Measurements from ENCODE around the gene CHURC1. TPM values are rescaled to one million over a fixed set of nuclear protein-coding genes. Genes with fewer than 3 reads are reported as not detected.

Gene CHURC1
- total and polyA plus RNA-seq, 2 of the 13 experiments (the other 11 are each of a cell fraction or from before 2014, with no cell fraction given): 41.1 to 74.4 TPM

DNA sequence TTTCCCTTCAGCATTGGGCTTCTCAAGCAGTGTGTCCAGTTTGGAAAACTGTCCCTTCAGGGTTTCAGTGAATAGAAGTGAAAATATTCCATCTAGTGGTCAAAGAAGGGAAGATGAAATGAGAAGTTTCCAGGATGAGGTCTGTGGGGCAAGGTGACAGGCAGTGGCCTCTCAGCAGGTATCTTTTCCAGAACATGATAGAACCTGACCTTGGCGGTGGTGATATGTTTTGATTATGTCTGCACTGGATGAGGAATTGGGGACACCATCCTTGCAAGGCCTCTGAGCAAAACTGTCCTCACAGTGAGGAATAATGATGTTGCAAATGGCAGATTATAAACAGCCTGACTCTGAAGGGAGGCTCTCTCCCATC is 23.6 kb downstream of the CHURC1 start:
- no peak overlapping the region for H3K4me2 ChIP-seq (ENCODE audit: low read depth, low read length)
- H3K79me2 ChIP-seq (ENCODE audit: insufficient read depth, low read length): peaks cover 28% of the 10 kb centered on the region
- H3K9me3 ChIP-seq (ENCODE audit: low read length): no peaks in the 10 kb centered on the region
- H4K20me1 ChIP-seq (ENCODE audit: insufficient read depth, low read length): no peaks in the 10 kb centered on the region; the same call in 1 of the 2 replicates
- peaks cover 3 to 8% of the 10 kb centered on the region in 2 experiments; a peak in 4 of 5 replicates for H3K36me3 ChIP-seq (replicated peaks in 1 of 2; ENCODE audit: control insufficient read depth in 1 of 2, insufficient read depth in 2 of 2, low read length in 2 of 2)
- ChIA-PET POLR2A (interaction anchor here (1.2 to 2.6 kb wide), 3 partner anchors 11 to 550 kb away, joined by 3 to 31 read pairs (median 4); partner anchors contain the start of gene FNTB), CTCF (ENCODE audit: low intra/inter-chr PET ratio, low total read pairs) (interaction anchor here (1.3 kb wide), 1 partner anchor 115 kb away, joined by 3 read pairs; no protein-coding TSS in a partner anchor)
- 56% methylated on average over 1 of the region's 1 CpG for WGBS (ENCODE audit: low lambda C conversion rate)
- DNase-seq (ENCODE audit: low spot score): peak; percentile 63
- H3K27ac ChIP-seq (ENCODE audit: extremely low read length, insufficient read depth, low read length): peak overlapping the region; percentile 0
- no peaks in the 10 kb centered on the region; a peak in 1 of 5 replicates for H3K27me3 ChIP-seq (ENCODE audit: control insufficient read depth in 1 of 2, insufficient read depth in 2 of 2, low read length in 2 of 2)
- in situ Hi-C loops (cut with HindIII; ENCODE audit: extremely low pct_ligation_motif_present, low pct_unique_long_range_greater_than_20kb) (no loop called here), intact Hi-C loops (cut with micrococcal nuclease; ENCODE audit: unreplicated experiment) (loop anchor here (1.0 to 10.0 kb wide), 2 partner anchors 24 to 233 kb away; partner anchors contain the start of genes CHURC1 and PLEKHG3)
- peak; percentile 64 for FAIRE-seq
- no peak overlapping the region for H3K9ac ChIP-seq (ENCODE audit: insufficient read depth, low read depth, low read length)
- peak; percentile 18 for ATAC-seq
- H2AFZ ChIP-seq (ENCODE audit: low read length): no peak overlapping the region
- BruUV-seq (replicated peaks): no TSS peak
- H3K4me3 ChIP-seq (replicated peaks in 1 of 3; ENCODE audit: insufficient read depth in 1 of 3, low read depth in 2 of 3, low read length in 3 of 3): no peak overlapping the region
- H3K4me1 ChIP-seq (ENCODE audit: insufficient read depth, low read length): peaks cover 63% of the 10 kb centered on the region
- peak; percentile 34; the same call in 1 of the 2 replicates for TF ChIP-seq RAD21 (CRISPR knock-in tag; IDR thresholded peaks at IDR 0.05)
- peak; percentile 57 for TF ChIP-seq STAG1 (CRISPR knock-in tag; IDR thresholded peaks at IDR 0.05)
- TF ChIP-seq U2AF1 (optimal IDR thresholded peaks at IDR 0.05; ENCODE audit: low read depth, low read length): peak; percentile 17
- peak; percentile 12; the same call in 1 of the 2 replicates for TF ChIP-seq POLR2AphosphoS5 (IDR thresholded peaks at IDR 0.05; ENCODE audit: low read depth, low read length)
- no peak for TF ChIP-seq ZNF510 (CRISPR knock-in tag; IDR thresholded peaks at IDR 0.05; ENCODE audit: low read depth)
- TF ChIP-seq, protein P1, sequence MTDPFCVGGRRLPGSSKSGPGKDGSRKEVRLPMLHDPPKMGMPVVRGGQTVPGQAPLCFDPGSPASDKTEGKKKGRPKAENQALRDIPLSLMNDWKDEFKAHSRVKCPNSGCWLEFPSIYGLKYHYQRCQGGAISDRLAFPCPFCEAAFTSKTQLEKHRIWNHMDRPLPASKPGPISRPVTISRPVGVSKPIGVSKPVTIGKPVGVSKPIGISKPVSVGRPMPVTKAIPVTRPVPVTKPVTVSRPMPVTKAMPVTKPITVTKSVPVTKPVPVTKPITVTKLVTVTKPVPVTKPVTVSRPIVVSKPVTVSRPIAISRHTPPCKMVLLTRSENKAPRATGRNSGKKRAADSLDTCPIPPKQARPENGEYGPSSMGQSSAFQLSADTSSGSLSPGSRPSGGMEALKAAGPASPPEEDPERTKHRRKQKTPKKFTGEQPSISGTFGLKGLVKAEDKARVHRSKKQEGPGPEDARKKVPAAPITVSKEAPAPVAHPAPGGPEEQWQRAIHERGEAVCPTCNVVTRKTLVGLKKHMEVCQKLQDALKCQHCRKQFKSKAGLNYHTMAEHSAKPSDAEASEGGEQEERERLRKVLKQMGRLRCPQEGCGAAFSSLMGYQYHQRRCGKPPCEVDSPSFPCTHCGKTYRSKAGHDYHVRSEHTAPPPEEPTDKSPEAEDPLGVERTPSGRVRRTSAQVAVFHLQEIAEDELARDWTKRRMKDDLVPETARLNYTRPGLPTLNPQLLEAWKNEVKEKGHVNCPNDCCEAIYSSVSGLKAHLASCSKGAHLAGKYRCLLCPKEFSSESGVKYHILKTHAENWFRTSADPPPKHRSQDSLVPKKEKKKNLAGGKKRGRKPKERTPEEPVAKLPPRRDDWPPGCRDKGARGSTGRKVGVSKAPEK (CRISPR knock-in tag; IDR thresholded peaks at IDR 0.05; ENCODE audit: borderline replicate concordance): no peak
- TF ChIP-seq, protein P2, sequence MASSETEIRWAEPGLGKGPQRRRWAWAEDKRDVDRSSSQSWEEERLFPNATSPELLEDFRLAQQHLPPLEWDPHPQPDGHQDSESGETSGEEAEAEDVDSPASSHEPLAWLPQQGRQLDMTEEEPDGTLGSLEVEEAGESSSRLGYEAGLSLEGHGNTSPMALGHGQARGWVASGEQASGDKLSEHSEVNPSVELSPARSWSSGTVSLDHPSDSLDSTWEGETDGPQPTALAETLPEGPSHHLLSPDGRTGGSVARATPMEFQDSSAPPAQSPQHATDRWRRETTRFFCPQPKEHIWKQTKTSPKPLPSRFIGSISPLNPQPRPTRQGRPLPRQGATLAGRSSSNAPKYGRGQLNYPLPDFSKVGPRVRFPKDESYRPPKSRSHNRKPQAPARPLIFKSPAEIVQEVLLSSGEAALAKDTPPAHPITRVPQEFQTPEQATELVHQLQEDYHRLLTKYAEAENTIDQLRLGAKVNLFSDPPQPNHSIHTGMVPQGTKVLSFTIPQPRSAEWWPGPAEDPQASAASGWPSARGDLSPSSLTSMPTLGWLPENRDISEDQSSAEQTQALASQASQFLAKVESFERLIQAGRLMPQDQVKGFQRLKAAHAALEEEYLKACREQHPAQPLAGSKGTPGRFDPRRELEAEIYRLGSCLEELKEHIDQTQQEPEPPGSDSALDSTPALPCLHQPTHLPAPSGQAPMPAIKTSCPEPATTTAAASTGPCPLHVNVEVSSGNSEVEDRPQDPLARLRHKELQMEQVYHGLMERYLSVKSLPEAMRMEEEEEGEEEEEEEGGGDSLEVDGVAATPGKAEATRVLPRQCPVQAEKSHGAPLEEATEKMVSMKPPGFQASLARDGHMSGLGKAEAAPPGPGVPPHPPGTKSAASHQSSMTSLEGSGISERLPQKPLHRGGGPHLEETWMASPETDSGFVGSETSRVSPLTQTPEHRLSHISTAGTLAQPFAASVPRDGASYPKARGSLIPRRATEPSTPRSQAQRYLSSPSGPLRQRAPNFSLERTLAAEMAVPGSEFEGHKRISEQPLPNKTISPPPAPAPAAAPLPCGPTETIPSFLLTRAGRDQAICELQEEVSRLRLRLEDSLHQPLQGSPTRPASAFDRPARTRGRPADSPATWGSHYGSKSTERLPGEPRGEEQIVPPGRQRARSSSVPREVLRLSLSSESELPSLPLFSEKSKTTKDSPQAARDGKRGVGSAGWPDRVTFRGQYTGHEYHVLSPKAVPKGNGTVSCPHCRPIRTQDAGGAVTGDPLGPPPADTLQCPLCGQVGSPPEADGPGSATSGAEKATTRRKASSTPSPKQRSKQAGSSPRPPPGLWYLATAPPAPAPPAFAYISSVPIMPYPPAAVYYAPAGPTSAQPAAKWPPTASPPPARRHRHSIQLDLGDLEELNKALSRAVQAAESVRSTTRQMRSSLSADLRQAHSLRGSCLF (CRISPR knock-in tag; IDR thresholded peaks at IDR 0.05; ENCODE audit: borderline replicate concordance): no peak
- TF ChIP-seq, protein P3, sequence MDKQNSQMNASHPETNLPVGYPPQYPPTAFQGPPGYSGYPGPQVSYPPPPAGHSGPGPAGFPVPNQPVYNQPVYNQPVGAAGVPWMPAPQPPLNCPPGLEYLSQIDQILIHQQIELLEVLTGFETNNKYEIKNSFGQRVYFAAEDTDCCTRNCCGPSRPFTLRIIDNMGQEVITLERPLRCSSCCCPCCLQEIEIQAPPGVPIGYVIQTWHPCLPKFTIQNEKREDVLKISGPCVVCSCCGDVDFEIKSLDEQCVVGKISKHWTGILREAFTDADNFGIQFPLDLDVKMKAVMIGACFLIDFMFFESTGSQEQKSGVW (CRISPR knock-in tag; IDR thresholded peaks at IDR 0.05; ENCODE audit: borderline replicate concordance): no peak
- TF ChIP-seq RBM22 (optimal IDR thresholded peaks at IDR 0.05; ENCODE audit: low read length): peak; percentile 96
- no peak for TF ChIP-seq GABPB1 (CRISPR knock-in tag; IDR thresholded peaks at IDR 0.05)
- 0 out of 2 replicates have a peak, but pooled peaks have one; percentile 14 for TF ChIP-seq NFKBIZ (CRISPR knock-in tag; IDR thresholded peaks at IDR 0.05)
- TF ChIP-seq, protein P4, sequence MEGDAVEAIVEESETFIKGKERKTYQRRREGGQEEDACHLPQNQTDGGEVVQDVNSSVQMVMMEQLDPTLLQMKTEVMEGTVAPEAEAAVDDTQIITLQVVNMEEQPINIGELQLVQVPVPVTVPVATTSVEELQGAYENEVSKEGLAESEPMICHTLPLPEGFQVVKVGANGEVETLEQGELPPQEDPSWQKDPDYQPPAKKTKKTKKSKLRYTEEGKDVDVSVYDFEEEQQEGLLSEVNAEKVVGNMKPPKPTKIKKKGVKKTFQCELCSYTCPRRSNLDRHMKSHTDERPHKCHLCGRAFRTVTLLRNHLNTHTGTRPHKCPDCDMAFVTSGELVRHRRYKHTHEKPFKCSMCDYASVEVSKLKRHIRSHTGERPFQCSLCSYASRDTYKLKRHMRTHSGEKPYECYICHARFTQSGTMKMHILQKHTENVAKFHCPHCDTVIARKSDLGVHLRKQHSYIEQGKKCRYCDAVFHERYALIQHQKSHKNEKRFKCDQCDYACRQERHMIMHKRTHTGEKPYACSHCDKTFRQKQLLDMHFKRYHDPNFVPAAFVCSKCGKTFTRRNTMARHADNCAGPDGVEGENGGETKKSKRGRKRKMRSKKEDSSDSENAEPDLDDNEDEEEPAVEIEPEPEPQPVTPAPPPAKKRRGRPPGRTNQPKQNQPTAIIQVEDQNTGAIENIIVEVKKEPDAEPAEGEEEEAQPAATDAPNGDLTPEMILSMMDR (CRISPR knock-in tag; IDR thresholded peaks at IDR 0.05): peak; percentile 73
- TF ChIP-seq ZNF546 (CRISPR knock-in tag; conservative IDR thresholded peaks at IDR 0.05): no peak
- TF ChIP-seq POLR2A (IDR thresholded peaks at IDR 0.05; ENCODE audit: insufficient read depth in 1 of 2, low read depth in 2 of 2, low read length in 2 of 2): 0 out of 4 replicates have a peak, but pooled peaks of 1 of the 2 experiments have one; percentile 34
